Memory B cell (primary cell): ENCODE data around the gene ALOX12.
"Not testable (repeated sequence)": the region's sequence is repeated elsewhere in the genome, so short reads cannot be mapped to it uniquely, and the experiment has no call there.

Source experiments
- ATAC-seq: fragments of 150-1000 bp; cut with Tn5 transposase; 2 replicates; pipeline ENCODE4 v1.10.0; 2021; ENCODE audit warnings: low read depth, mild to moderate bottlenecking, moderate library complexity
- DNase-seq, 2 donors: peaks; one replicate each; pipeline ENCODE4 v3.0.0; 2022; ENCODE audit warnings: low spot score in 2 of 2
- H3K27ac Mint-ChIP-seq: one replicate; pipeline ENCODE4 v1.8.0; 2022; ENCODE audit warnings: mild to moderate bottlenecking, moderate library complexity, mixed read lengths
- H3K27me3 Mint-ChIP-seq: one replicate; pipeline ENCODE4 v1.8.0; 2022; ENCODE audit warnings: mixed read lengths
- H3K36me3 Mint-ChIP-seq: one replicate; pipeline ENCODE4 v1.8.0; 2022; ENCODE audit warnings: mild to moderate bottlenecking, mixed read lengths
- H3K4me1 Mint-ChIP-seq: one replicate; pipeline ENCODE4 v1.8.0; 2022; ENCODE audit warnings: mixed read lengths
- H3K4me3 Mint-ChIP-seq: one replicate; pipeline ENCODE4 v1.8.0; 2022; ENCODE audit warnings: mild to moderate bottlenecking, moderate library complexity, mixed read lengths
- H3K9me3 Mint-ChIP-seq: one replicate; pipeline ENCODE4 v1.8.0; 2022; ENCODE audit warnings: mixed read lengths

Gene ALOX12

GRCh38 chr17:6995500-6996255 is at the start of gene ALOX12:
Gene ALOX12 (plus strand): TSS chr17:6996049. CDS start chr17:6996118, 69 bp downstream.
- no peaks in the 10 kb centered on the region for H3K9me3 Mint-ChIP-seq
- ATAC-seq, result no peak
- H3K4me3 Mint-ChIP-seq, result no peak within 1 kb of the TSS
- DNase-seq, result no peak
- H3K27me3 Mint-ChIP-seq, result no peaks in the 10 kb centered on the region
- no peak within 1 kb of the TSS for H3K27ac Mint-ChIP-seq
- H3K36me3 Mint-ChIP-seq, result peaks cover 27% of the 10 kb centered on the region
- peaks cover 3% of the 10 kb centered on the region for H3K4me1 Mint-ChIP-seq

GRCh38 chr17:6947745-6948144 is 48.1 kb upstream of the ALOX12 start:
- peaks cover 2% of the 10 kb centered on the region for H3K36me3 Mint-ChIP-seq
- no peak overlapping the region for H3K27ac Mint-ChIP-seq
- H3K9me3 Mint-ChIP-seq, result peaks cover 2% of the 10 kb centered on the region
- H3K27me3 Mint-ChIP-seq, result no peaks in the 10 kb centered on the region
- H3K4me3 Mint-ChIP-seq, result no peak overlapping the region
- ATAC-seq (no peak), DNase-seq (no peak)
- no peaks in the 10 kb centered on the region for H3K4me1 Mint-ChIP-seq

GRCh38 chr17:6948562-6948961 is 47.3 kb upstream of the ALOX12 start:
- no peak for ATAC-seq
- H3K9me3 Mint-ChIP-seq, result peaks cover 2% of the 10 kb centered on the region

GRCh38 chr17:6948976-6949375 is 46.9 kb upstream of the ALOX12 start:
- peaks cover 2% of the 10 kb centered on the region for H3K36me3 Mint-ChIP-seq
- peaks cover 2% of the 10 kb centered on the region for H3K9me3 Mint-ChIP-seq
- H3K4me3 Mint-ChIP-seq, result no peak overlapping the region
- H3K27ac Mint-ChIP-seq, result no peak overlapping the region
- no peaks in the 10 kb centered on the region for H3K27me3 Mint-ChIP-seq
- ATAC-seq (no peak), DNase-seq (no peak)
- no peaks in the 10 kb centered on the region for H3K4me1 Mint-ChIP-seq

More at GRCh38 chr17:6948562-6948961, 47.3 kb upstream of the ALOX12 start:
- DNase-seq, result no peak
- Mint-ChIP-seq H3K27ac (no peak overlapping the region), H3K27me3 (no peaks in the 10 kb centered on the region), H3K36me3 (peaks cover 2% of the 10 kb centered on the region), H3K4me3 (no peak overlapping the region), H3K4me1 (no peaks in the 10 kb centered on the region)

- H3K27ac Mint-ChIP-seq, H3K4me1 Mint-ChIP-seq, H3K4me3 Mint-ChIP-seq, DNase-seq, H3K9me3 Mint-ChIP-seq, H3K36me3 Mint-ChIP-seq, H3K27me3 Mint-ChIP-seq, ATAC-seq: not testable (repeated sequence)
These were observed 44.9 kb upstream of the ALOX12 start for GRCh38 chr17:6950938-6951337.

GRCh38 chr17:6953689-6954088 is 42.2 kb upstream of the ALOX12 start:
- Mint-ChIP-seq H3K27me3 (no peaks in the 10 kb centered on the region), H3K4me1 (no peaks in the 10 kb centered on the region), H3K27ac (no peak overlapping the region), H3K36me3 (peaks cover 5% of the 10 kb centered on the region), H3K4me3 (no peak overlapping the region), H3K9me3 (peaks cover 2% of the 10 kb centered on the region)
- DNase-seq (no peak), ATAC-seq (no peak)

- DNase-seq (no peak), ATAC-seq (no peak)
- Mint-ChIP-seq H3K4me3 (no peak overlapping the region), H3K27me3 (peaks cover 4% of the 10 kb centered on the region), H3K36me3 (peaks cover 12% of the 10 kb centered on the region), H3K27ac (no peak overlapping the region), H3K9me3 (peaks cover 3% of the 10 kb centered on the region), H3K4me1 (no peaks in the 10 kb centered on the region)
These were observed 36.1 kb upstream of the ALOX12 start for GRCh38 chr17:6959700-6960099.

- ATAC-seq, result no peak
- H3K4me1 Mint-ChIP-seq, result no peaks in the 10 kb centered on the region
- no peak overlapping the region for H3K27ac Mint-ChIP-seq
- no peaks in the 10 kb centered on the region for H3K9me3 Mint-ChIP-seq
- H3K36me3 Mint-ChIP-seq, result peaks cover 3% of the 10 kb centered on the region
- no peak for DNase-seq
- H3K27me3 Mint-ChIP-seq, result no peaks in the 10 kb centered on the region
- no peak overlapping the region for H3K4me3 Mint-ChIP-seq
These were observed 26.5 kb upstream of the ALOX12 start for GRCh38 chr17:6969323-6969726.

- H3K4me3 Mint-ChIP-seq, result no peak overlapping the region
- H3K36me3 Mint-ChIP-seq, result peaks cover 5% of the 10 kb centered on the region
- no peaks in the 10 kb centered on the region for H3K4me1 Mint-ChIP-seq
- H3K27ac Mint-ChIP-seq, result no peak overlapping the region
- no peaks in the 10 kb centered on the region for H3K27me3 Mint-ChIP-seq
- ATAC-seq, result no peak
- no peak for DNase-seq
- H3K9me3 Mint-ChIP-seq, result no peaks in the 10 kb centered on the region
These were observed 24.9 kb upstream of the ALOX12 start for GRCh38 chr17:6970992-6971391.

GRCh38 chr17:6979440-6979839 is 16.4 kb upstream of the ALOX12 start:
- H3K9me3 Mint-ChIP-seq, DNase-seq, ATAC-seq, H3K27ac Mint-ChIP-seq, H3K4me1 Mint-ChIP-seq, H3K27me3 Mint-ChIP-seq, H3K4me3 Mint-ChIP-seq: not testable (repeated sequence)
- peaks cover 12% of the 10 kb centered on the region for H3K36me3 Mint-ChIP-seq

GRCh38 chr17:6981426-6981825 is 14.4 kb upstream of the ALOX12 start:
- Mint-ChIP-seq H3K27ac (no peak overlapping the region), H3K36me3 (peaks cover 14% of the 10 kb centered on the region), H3K27me3 (no peaks in the 10 kb centered on the region), H3K4me3 (no peak overlapping the region), H3K9me3 (peaks cover 3% of the 10 kb centered on the region), H3K4me1 (no peaks in the 10 kb centered on the region)
- ATAC-seq (no peak), DNase-seq (no peak)

GRCh38 chr17:6985266-6985665 is 10.6 kb upstream of the ALOX12 start:
- H3K27ac Mint-ChIP-seq, result no peak overlapping the region
- no peaks in the 10 kb centered on the region for H3K4me1 Mint-ChIP-seq
- H3K27me3 Mint-ChIP-seq, result no peaks in the 10 kb centered on the region
- H3K4me3 Mint-ChIP-seq, result no peak overlapping the region
- no peaks in the 10 kb centered on the region for H3K9me3 Mint-ChIP-seq
- no peak for DNase-seq
- ATAC-seq, result no peak
- peaks cover 9% of the 10 kb centered on the region for H3K36me3 Mint-ChIP-seq

- no peak overlapping the region for H3K27ac Mint-ChIP-seq
- H3K36me3 Mint-ChIP-seq, result peaks cover 9% of the 10 kb centered on the region
- no peaks in the 10 kb centered on the region for H3K4me1 Mint-ChIP-seq
- DNase-seq (no peak), ATAC-seq (no peak)
- H3K27me3 Mint-ChIP-seq, result no peaks in the 10 kb centered on the region
- H3K4me3 Mint-ChIP-seq, result no peak overlapping the region
- no peaks in the 10 kb centered on the region for H3K9me3 Mint-ChIP-seq
These were observed 9.2 kb upstream of the ALOX12 start for GRCh38 chr17:6986676-6987075.

GRCh38 chr17:6989779-6990178 is 6.1 kb upstream of the ALOX12 start:
- H3K4me1 Mint-ChIP-seq, result no peaks in the 10 kb centered on the region
- H3K27ac Mint-ChIP-seq, result no peak overlapping the region
- H3K4me3 Mint-ChIP-seq, result no peak overlapping the region
- peaks cover 10% of the 10 kb centered on the region for H3K36me3 Mint-ChIP-seq
- ATAC-seq (no peak), DNase-seq (no peak)
- H3K27me3 Mint-ChIP-seq, result no peaks in the 10 kb centered on the region
- no peaks in the 10 kb centered on the region for H3K9me3 Mint-ChIP-seq

- Mint-ChIP-seq H3K36me3 (peaks cover 17% of the 10 kb centered on the region), H3K27ac (peak overlapping the region; percentile 14)
- not testable (repeated sequence) for H3K4me3 Mint-ChIP-seq, DNase-seq, H3K9me3 Mint-ChIP-seq, H3K27me3 Mint-ChIP-seq, ATAC-seq, H3K4me1 Mint-ChIP-seq
These were observed 2.2 kb upstream of the ALOX12 start for GRCh38 chr17:6993613-6994056.
